GM12878 (cell line): ENCODE results near the gene CLBA1. TPM values are rescaled to one million over a fixed set of nuclear protein-coding genes. Genes with fewer than 3 reads are reported as not detected.
"Not testable (repeated sequence)": the region's sequence is repeated elsewhere in the genome, so short reads cannot be mapped to it uniquely, and the experiment has no call there.

Experiments used
- ATAC-seq: fragments of 200-7000 bp; cut with Tn5 transposase; 3 replicates; pipeline ENCODE4 v1.9.1; 2020; ENCODE audit warnings: mild to moderate bottlenecking, moderate library complexity
- BruUV-seq: library from RNA; stranded (reverse); fragments of 400-500 nt; replicated peaks from 2 replicates; lab custom pipeline; 2021; lab: Mats Ljungman, UMichigan
- CTCF ChIA-PET: fragments of 300-600 bp; sonication (Branson Sonifier 250); formaldehyde crosslinking; extraction: SDS; loops from one replicate; lab custom pipeline; 2021; ENCODE audit warnings: inconsistent platforms; lab: Yijun Ruan, JAX
- POLR2A ChIA-PET: fragments of 350-600 bp; formaldehyde crosslinking; extraction: SDS; loops from one replicate; lab custom pipeline; 2021; ENCODE audit warnings: inconsistent platforms; lab: Charles Lee
- RAD21 ChIA-PET: fragments of 300-600 bp; sonication (Branson Sonifier 250); formaldehyde crosslinking; loops from one replicate; lab custom pipeline; 2023; ENCODE audit warnings: antibody characterized with exemption; ENCODE audit not compliant: unreplicated experiment; lab: Charles Lee
- SMC1A ChIA-PET: fragments of 300-600 bp; sonication (Branson Sonifier 250); formaldehyde crosslinking; loops from one replicate; lab custom pipeline; 2023; ENCODE audit not compliant: unreplicated experiment, uncharacterized antibody; lab: Charles Lee
- DNase-seq: peaks from one replicate; pipeline ENCODE4 v3.0.0-alpha.2; 2011; ENCODE audit warnings: low read depth, low spot score
- FAIRE-seq: peaks from 3 replicates; lab custom pipeline; 2011; peaks lifted over from hg19 to GRCh38; lab: Jason Lieb, UNC
- H2AFZ ChIP-seq: 2 replicates; pipeline ENCODE4 v1.6.0; 2011; ENCODE audit warnings: low read depth, low read length, control low read depth; ENCODE audit not compliant: control insufficient read depth
- H3K27ac ChIP-seq: 2 replicates; pipeline ENCODE4 v1.5.1; 2011; ENCODE audit warnings: control low read depth; ENCODE audit not compliant: control insufficient read depth, insufficient read depth
- H3K27me3 ChIP-seq, 2 experiments: replicated peaks in 1 of 2; 2 replicates each; pipeline versions ENCODE4 v1.6.0 to v1.6.1; 2011; ENCODE audit warnings: low read length in 1 of 2; ENCODE audit not compliant: control insufficient read depth in 2 of 2, insufficient read depth in 2 of 2
- H3K36me3 ChIP-seq, 2 experiments: 2 replicates each; pipeline ENCODE4 v1.5.1; 2011; ENCODE audit warnings: low read length in 1 of 2; ENCODE audit not compliant: control insufficient read depth in 2 of 2, insufficient read depth in 2 of 2
- H3K4me1 ChIP-seq: 2 replicates; pipeline ENCODE4 v1.6.1; 2011; ENCODE audit warnings: mild to moderate bottlenecking, low read length, moderate library complexity, mixed read lengths; ENCODE audit not compliant: control insufficient read depth, insufficient read depth
- H3K4me2 ChIP-seq: 2 replicates; pipeline ENCODE4 v1.6.0; 2011; ENCODE audit warnings: control low read depth; ENCODE audit not compliant: control insufficient read depth, insufficient read depth
- H3K4me3 ChIP-seq: fragments of 200-600 bp; sonication (generic); 2 replicates; pipeline ENCODE4 v1.5.1; 2016
- H3K79me2 ChIP-seq: 2 replicates; pipeline ENCODE4 v1.6.0; 2011; ENCODE audit warnings: low read length; ENCODE audit not compliant: control insufficient read depth, insufficient read depth
- H3K9ac ChIP-seq: 2 replicates; pipeline ENCODE4 v1.8.0; 2011; ENCODE audit warnings: low read length, control low read depth, mixed read lengths; ENCODE audit not compliant: control insufficient read depth, insufficient read depth
- H3K9me3 ChIP-seq: replicated peaks from 3 replicates; pipeline ENCODE4 v1.5.1; 2011; ENCODE audit warnings: mild to moderate bottlenecking, low read length; ENCODE audit not compliant: control insufficient read depth, insufficient read depth
- H4K20me1 ChIP-seq: 2 replicates; pipeline ENCODE4 v1.6.0; 2011; ENCODE audit not compliant: control insufficient read depth, insufficient read depth
- WGBS: methylation state at CpG from one replicate; pipeline ENCODE4 v1.1.6; 2016; ENCODE audit warnings: low lambda C conversion rate; ENCODE audit not compliant: insufficient replicate concordance, insufficient coverage; ENCODE audit errors: missing lambda C conversion rate; 5-methylcytosine and 5-hydroxymethylcytosine counted together
- in situ Hi-C: fragments of 300-500 bp; cut with MboI; formaldehyde crosslinking; loops from 9 replicates; pipeline ENCODE4 v1.14.3; 2018; ENCODE audit warnings: mixed read lengths
- intact Hi-C: fragments of 100-400 bp; cut with micrococcal nuclease; formaldehyde crosslinking; loops from one replicate; pipeline ENCODE4 v1.14.2; 2022; ENCODE audit not compliant: unreplicated experiment
- polyA plus RNA-seq, 11 experiments: library from polyadenylated mRNA; depleted of rRNA in 4 of 11; unstranded in 6 of 11; stranded (reverse) in 5 of 11; fragments of >200 nt; fragmentation: Nextera tagmentation in 4 of 11; fragmentation: Illumina TruSeq in 1 of 11; extraction: Ambion mirVana in 4 of 11; extraction: Trizol in 1 of 11; gene quantifications; 1 replicate in 1 of 11; 2 replicates in 10 of 11; pipeline versions ENCODE4 v1.2.1 to v1.2.3, GENCODE V29; 2011 to 2016; ENCODE audit warnings: inconsistent platforms in 2 of 11, missing spikeins in 2 of 11, low read depth in 1 of 11
- total RNA-seq, 4 experiments: library from RNA; depleted of rRNA in 3 of 4; stranded (reverse); fragments of >200 nt in 3 of 4; fragmentation: Illumina TruSeq in 1 of 4; extraction: Trizol in 1 of 4; gene quantifications; 2 replicates each; pipeline versions ENCODE4 v1.2.1 to v1.2.3, GENCODE V29; 2013 to 2021

The CLBA1 gene
- total and polyA plus RNA-seq, 10 of the 15 experiments (the other 5 are each of a cell fraction or from before 2014, with no cell fraction given): 0.07 to 1.1 (median 0.62) TPM; not detected in 1

DNA sequence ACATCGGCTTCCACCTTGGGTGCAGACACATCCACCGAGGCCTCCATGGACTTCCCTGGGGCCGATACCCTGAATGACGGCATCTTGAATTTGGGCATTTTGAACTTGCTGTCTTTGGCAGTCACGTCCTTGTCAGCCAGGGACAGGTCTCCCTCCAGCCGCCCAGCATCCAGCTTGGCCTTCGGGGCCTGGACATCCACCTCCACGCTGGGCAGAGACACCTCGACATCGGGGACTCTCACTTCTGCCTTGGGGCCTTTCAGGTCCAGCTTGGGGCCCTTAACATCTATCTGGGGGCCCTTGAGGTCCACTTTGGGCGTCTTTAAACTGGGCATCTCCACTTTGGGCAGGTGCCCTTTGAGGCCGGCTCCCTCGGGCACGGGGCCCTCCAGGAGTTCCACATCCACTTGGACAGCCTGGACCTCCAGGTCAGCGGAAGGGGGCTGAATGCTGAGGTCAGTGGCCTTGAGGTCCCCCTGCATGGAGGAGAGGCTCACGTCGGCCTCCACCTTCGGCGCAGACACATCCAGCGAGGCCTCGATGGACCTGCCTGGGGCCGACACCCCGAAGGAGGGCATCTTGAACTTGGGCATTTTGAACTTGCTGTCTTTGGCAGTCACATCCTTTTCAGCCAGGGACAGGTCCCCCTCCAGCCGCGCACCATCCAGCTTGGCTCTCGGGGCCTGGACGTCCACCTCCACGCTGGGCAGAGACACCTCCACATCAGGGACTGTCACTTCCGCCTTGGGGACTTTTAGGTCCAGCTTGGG lies 41.0 kb upstream of the CLBA1 start:
- BruUV-seq, POLR2A ChIA-PET, H3K9ac ChIP-seq, H4K20me1 ChIP-seq, H3K9me3 ChIP-seq, H3K4me3 ChIP-seq, FAIRE-seq, DNase-seq, H2AFZ ChIP-seq, CTCF ChIA-PET, H3K27ac ChIP-seq, H3K4me2 ChIP-seq, H3K36me3 ChIP-seq, intact Hi-C loops, H3K27me3 ChIP-seq, in situ Hi-C loops, ATAC-seq, H3K79me2 ChIP-seq, RAD21 ChIA-PET, H3K4me1 ChIP-seq, SMC1A ChIA-PET: not testable (repeated sequence)
- WGBS: 63% methylated on average over 28 of the region's 29 CpGs

- POLR2A ChIA-PET, in situ Hi-C loops, BruUV-seq: not testable (repeated sequence)
Measured at GRCh38 chr14:104945266-104945665, 40.3 kb upstream of the CLBA1 start.

GRCh38 chr14:104945986-104946965 lies 39.3 kb upstream of the CLBA1 start:
- intact Hi-C loops, BruUV-seq, in situ Hi-C loops: not testable (repeated sequence)

More at GRCh38 chr14:104945266-104945665, 40.3 kb upstream of the CLBA1 start:
- RAD21 ChIA-PET, H3K4me1 ChIP-seq, H3K36me3 ChIP-seq, CTCF ChIA-PET, H3K4me3 ChIP-seq, H3K27ac ChIP-seq, H3K9me3 ChIP-seq, H4K20me1 ChIP-seq, DNase-seq, H3K27me3 ChIP-seq, H3K9ac ChIP-seq, SMC1A ChIA-PET, intact Hi-C loops, H2AFZ ChIP-seq, ATAC-seq, FAIRE-seq, H3K79me2 ChIP-seq, H3K4me2 ChIP-seq: not testable (repeated sequence)
- 81% methylated on average over 13 of the region's 20 CpGs for WGBS

More at GRCh38 chr14:104945986-104946965, 39.3 kb upstream of the CLBA1 start:
- H3K9ac ChIP-seq, H3K4me3 ChIP-seq, POLR2A ChIA-PET, RAD21 ChIA-PET, H3K4me2 ChIP-seq, H3K27ac ChIP-seq, H3K9me3 ChIP-seq, SMC1A ChIA-PET, H3K36me3 ChIP-seq, ATAC-seq, H2AFZ ChIP-seq, FAIRE-seq, H3K4me1 ChIP-seq, H3K79me2 ChIP-seq, H3K27me3 ChIP-seq, H4K20me1 ChIP-seq, DNase-seq: not testable (repeated sequence)
- WGBS: 48% methylated on average over 33 of the region's 43 CpGs
- CTCF ChIA-PET: interaction anchor here (0.7 to 1.4 kb wide), 2 partner anchors 10 to 1045 kb away, joined by 3 read pairs; no protein-coding TSS in a partner anchor
